ENCODE data around the gene TMTC2.

The TMTC2 gene

GRCh38 chr12:82793751-82794281 is 107.1 kb downstream of the TMTC2 start:
- H3K27me3 ChIP-seq (ENCODE audit: control insufficient read depth in 1 of 2, insufficient read depth in 1 of 2, low read length in 2 of 2): no peaks in the 10 kb centered on the region
- no peaks in the 10 kb centered on the region for H3K79me1 ChIP-seq (replicated peaks; ENCODE audit: low read length, poor library complexity, severe bottlenecking)
- H2AK5ac ChIP-seq (ENCODE audit: low read length, severe bottlenecking): no peak overlapping the region
- H3K4me3 ChIP-seq (ENCODE audit: insufficient read depth in 1 of 2, low read depth in 1 of 2, low read length in 2 of 2): no peak overlapping the region
- no peak overlapping the region for H4K8ac ChIP-seq (ENCODE audit: low read length)
- no peak overlapping the region for H3K14ac ChIP-seq (ENCODE audit: low read length in 2 of 2)
- H2BK5ac ChIP-seq (ENCODE audit: low read depth, low read length, poor library complexity, severe bottlenecking): no peak overlapping the region
- no peak overlapping the region for H2AFZ ChIP-seq (ENCODE audit: low read depth, low read length)
- H3K18ac ChIP-seq (ENCODE audit: low read depth in 1 of 2, low read length in 2 of 2): no peak overlapping the region
- H2BK12ac ChIP-seq (ENCODE audit: low read length in 2 of 2): no peak overlapping the region
- no peaks in the 10 kb centered on the region for H3K9me3 ChIP-seq (ENCODE audit: control insufficient read depth, low read length)
- no peaks in the 10 kb centered on the region for H3K4me1 ChIP-seq (ENCODE audit: control insufficient read depth, insufficient read depth, low read depth, low read length)
- WGBS: 43% methylated on average over 7 of the region's 8 CpGs
- H4K91ac ChIP-seq (ENCODE audit: low read length): no peak overlapping the region
- H3K4me2 ChIP-seq (ENCODE audit: low read length, poor library complexity, severe bottlenecking): no peak overlapping the region
- no peak overlapping the region for H3K23ac ChIP-seq (ENCODE audit: low read length in 2 of 2)
- DNase-seq: peak; percentile 1
- no peak overlapping the region for H2BK120ac ChIP-seq (ENCODE audit: low read depth, low read length)
- no peak overlapping the region for H3K4ac ChIP-seq (ENCODE audit: low read depth in 1 of 2, low read length in 2 of 2)
- no peak overlapping the region for H3K27ac ChIP-seq (ENCODE audit: low read length, poor library complexity, severe bottlenecking)
- no peaks in the 10 kb centered on the region for H3K36me3 ChIP-seq (ENCODE audit: control insufficient read depth in 1 of 2, insufficient read depth in 2 of 2, low read depth in 1 of 2, low read length in 2 of 2)
- no peak overlapping the region for H3K9ac ChIP-seq (ENCODE audit: low read length)
- no peak overlapping the region for H2BK15ac ChIP-seq (ENCODE audit: low read depth, poor library complexity, severe bottlenecking)

- no peak overlapping the region for H4K8ac ChIP-seq (ENCODE audit: low read length)
- no peak overlapping the region for H2BK120ac ChIP-seq (ENCODE audit: low read depth, low read length)
- whole genome bisulfite sequencing: 98% methylated on average over 4 of the region's 4 CpGs
Observed at GRCh38 chr12:82797480-82797879, 110.8 kb downstream of the TMTC2 start.

GRCh38 chr12:82800185-82800584 is 113.5 kb downstream of the TMTC2 start:
- Histone ChIP-seq H3K36me3 (ENCODE audit: control insufficient read depth in 1 of 2, insufficient read depth in 2 of 2, low read depth in 1 of 2, low read length in 2 of 2) (no peaks in the 10 kb centered on the region), H3K9ac (ENCODE audit: low read length) (no peak overlapping the region), H3K4me2 (ENCODE audit: low read length, poor library complexity, severe bottlenecking) (no peak overlapping the region), H3K18ac (ENCODE audit: low read depth in 1 of 2, low read length in 2 of 2) (no peak overlapping the region), H2AFZ (ENCODE audit: low read depth, low read length) (no peak overlapping the region), H4K91ac (ENCODE audit: low read length) (no peak overlapping the region), H3K27ac (ENCODE audit: low read length, poor library complexity, severe bottlenecking) (no peak overlapping the region), H2AK5ac (ENCODE audit: low read length, severe bottlenecking) (no peak overlapping the region), H2BK5ac (ENCODE audit: low read depth, low read length, poor library complexity, severe bottlenecking) (no peak overlapping the region), H3K9me3 (ENCODE audit: control insufficient read depth, low read length) (no peaks in the 10 kb centered on the region), H3K14ac (ENCODE audit: low read length in 2 of 2) (no peak overlapping the region), H3K4me1 (ENCODE audit: control insufficient read depth, insufficient read depth, low read depth, low read length) (no peaks in the 10 kb centered on the region), H2BK12ac (ENCODE audit: low read length in 2 of 2) (no peak overlapping the region), H3K79me1 (replicated peaks; ENCODE audit: low read length, poor library complexity, severe bottlenecking) (no peaks in the 10 kb centered on the region), H3K27me3 (ENCODE audit: control insufficient read depth in 1 of 2, insufficient read depth in 1 of 2, low read length in 2 of 2) (no peaks in the 10 kb centered on the region), H2BK15ac (ENCODE audit: low read depth, poor library complexity, severe bottlenecking) (no peak overlapping the region), H3K4me3 (ENCODE audit: insufficient read depth in 1 of 2, low read depth in 1 of 2, low read length in 2 of 2) (no peak overlapping the region), H3K23ac (ENCODE audit: low read length in 2 of 2) (no peak overlapping the region), H2BK120ac (ENCODE audit: low read depth, low read length) (no peak overlapping the region), H4K8ac (ENCODE audit: low read length) (no peak overlapping the region), H3K4ac (ENCODE audit: low read depth in 1 of 2, low read length in 2 of 2) (no peak overlapping the region)
- DNase-seq: no peak
- 65% methylated on average over 2 of the region's 2 CpGs for WGBS

More at GRCh38 chr12:82797480-82797879, 110.8 kb downstream of the TMTC2 start:
- Histone ChIP-seq H3K27ac (ENCODE audit: low read length, poor library complexity, severe bottlenecking) (no peak overlapping the region), H3K9ac (ENCODE audit: low read length) (no peak overlapping the region), H2BK5ac (ENCODE audit: low read depth, low read length, poor library complexity, severe bottlenecking) (no peak overlapping the region), H3K4ac (ENCODE audit: low read depth in 1 of 2, low read length in 2 of 2) (no peak overlapping the region), H3K4me2 (ENCODE audit: low read length, poor library complexity, severe bottlenecking) (no peak overlapping the region), H3K14ac (ENCODE audit: low read length in 2 of 2) (no peak overlapping the region), H3K4me3 (ENCODE audit: insufficient read depth in 1 of 2, low read depth in 1 of 2, low read length in 2 of 2) (no peak overlapping the region), H3K4me1 (ENCODE audit: control insufficient read depth, insufficient read depth, low read depth, low read length) (no peaks in the 10 kb centered on the region), H2AK5ac (ENCODE audit: low read length, severe bottlenecking) (no peak overlapping the region), H3K79me1 (replicated peaks; ENCODE audit: low read length, poor library complexity, severe bottlenecking) (no peaks in the 10 kb centered on the region), H3K23ac (ENCODE audit: low read length in 2 of 2) (no peak overlapping the region), H4K91ac (ENCODE audit: low read length) (no peak overlapping the region), H3K9me3 (ENCODE audit: control insufficient read depth, low read length) (no peaks in the 10 kb centered on the region), H3K36me3 (ENCODE audit: control insufficient read depth in 1 of 2, insufficient read depth in 2 of 2, low read depth in 1 of 2, low read length in 2 of 2) (no peaks in the 10 kb centered on the region), H2BK15ac (ENCODE audit: low read depth, poor library complexity, severe bottlenecking) (no peak overlapping the region), H2BK12ac (ENCODE audit: low read length in 2 of 2) (no peak overlapping the region), H3K27me3 (ENCODE audit: control insufficient read depth in 1 of 2, insufficient read depth in 1 of 2, low read length in 2 of 2) (no peaks in the 10 kb centered on the region), H3K18ac (ENCODE audit: low read depth in 1 of 2, low read length in 2 of 2) (no peak overlapping the region), H2AFZ (ENCODE audit: low read depth, low read length) (no peak overlapping the region)
- no peak for DNase-seq

GRCh38 chr12:82801951-82802610 is 115.4 kb downstream of the TMTC2 start:
- no peak overlapping the region for H2AK5ac ChIP-seq (ENCODE audit: low read length, severe bottlenecking)
- DNase-seq: no peak
- H3K4me1 ChIP-seq (ENCODE audit: control insufficient read depth, insufficient read depth, low read depth, low read length): no peaks in the 10 kb centered on the region
- H3K27ac ChIP-seq (ENCODE audit: low read length, poor library complexity, severe bottlenecking): no peak overlapping the region
- 96% methylated on average over 23 of the region's 27 CpGs for WGBS
- no peak overlapping the region for H2BK120ac ChIP-seq (ENCODE audit: low read depth, low read length)
- no peak overlapping the region for H3K4me2 ChIP-seq (ENCODE audit: low read length, poor library complexity, severe bottlenecking)
- H2BK5ac ChIP-seq (ENCODE audit: low read depth, low read length, poor library complexity, severe bottlenecking): no peak overlapping the region
- H4K91ac ChIP-seq (ENCODE audit: low read length): no peak overlapping the region
- no peak overlapping the region for H3K23ac ChIP-seq (ENCODE audit: low read length in 2 of 2)
- no peak overlapping the region for H2AFZ ChIP-seq (ENCODE audit: low read depth, low read length)
- H2BK15ac ChIP-seq (ENCODE audit: low read depth, poor library complexity, severe bottlenecking): no peak overlapping the region
- no peak overlapping the region for H3K4me3 ChIP-seq (ENCODE audit: insufficient read depth in 1 of 2, low read depth in 1 of 2, low read length in 2 of 2)
- H3K27me3 ChIP-seq (ENCODE audit: control insufficient read depth in 1 of 2, insufficient read depth in 1 of 2, low read length in 2 of 2): no peaks in the 10 kb centered on the region
- H2BK12ac ChIP-seq (ENCODE audit: low read length in 2 of 2): no peak overlapping the region
- H3K4ac ChIP-seq (ENCODE audit: low read depth in 1 of 2, low read length in 2 of 2): no peak overlapping the region
- H4K8ac ChIP-seq (ENCODE audit: low read length): no peak overlapping the region
- H3K18ac ChIP-seq (ENCODE audit: low read depth in 1 of 2, low read length in 2 of 2): no peak overlapping the region
- no peaks in the 10 kb centered on the region for H3K36me3 ChIP-seq (ENCODE audit: control insufficient read depth in 1 of 2, insufficient read depth in 2 of 2, low read depth in 1 of 2, low read length in 2 of 2)
- H3K9ac ChIP-seq (ENCODE audit: low read length): no peak overlapping the region
- no peaks in the 10 kb centered on the region for H3K9me3 ChIP-seq (ENCODE audit: control insufficient read depth, low read length)
- no peaks in the 10 kb centered on the region for H3K79me1 ChIP-seq (replicated peaks; ENCODE audit: low read length, poor library complexity, severe bottlenecking)
- H3K14ac ChIP-seq (ENCODE audit: low read length in 2 of 2): no peak overlapping the region

Data from mesenchymal stem cell (in vitro differentiated cells and primary cell).